ENCODE data around the gene BTRC.

Gene BTRC

GRCh38 chr10:101436302-101436701 is 82.3 kb downstream of the BTRC start:
- no peak overlapping the region for H3K27ac ChIP-seq
- no peak for DNase-seq (ENCODE audit: low read depth, low spot score)

- DNase-seq (ENCODE audit: low read depth, low spot score): peak; percentile 14
- no peak overlapping the region for H3K27ac ChIP-seq
Observed at GRCh38 chr10:101438881-101439391, 85.0 kb downstream of the BTRC start.

- H3K27ac ChIP-seq: no peak overlapping the region
- DNase-seq (ENCODE audit: low read depth, low spot score): peak; percentile 33
Observed at GRCh38 chr10:101441541-101442455, 87.8 kb downstream of the BTRC start.

GRCh38 chr10:101442456-101442800 is 88.5 kb downstream of the BTRC start:
- DNase-seq (ENCODE audit: low read depth, low spot score): no peak
- H3K27ac ChIP-seq: no peak overlapping the region

- no peak for DNase-seq (ENCODE audit: low read depth, low spot score)
- H3K27ac ChIP-seq: no peak overlapping the region
Observed at GRCh38 chr10:101444058-101444898, 90.3 kb downstream of the BTRC start.

- H3K27ac ChIP-seq: no peak overlapping the region
- DNase-seq (ENCODE audit: low read depth, low spot score): no peak
Observed at GRCh38 chr10:101446071-101446470, 92.1 kb downstream of the BTRC start.

- DNase-seq (ENCODE audit: low read depth, low spot score): no peak
- H3K27ac ChIP-seq: no peak overlapping the region
Observed at GRCh38 chr10:101446947-101447346, 93.0 kb downstream of the BTRC start.

GRCh38 chr10:101447477-101447876 is 93.5 kb downstream of the BTRC start:
- no peak overlapping the region for H3K27ac ChIP-seq

GRCh38 chr10:101450277-101451080 is 96.5 kb downstream of the BTRC start:
- no peak for DNase-seq (ENCODE audit: low read depth, low spot score)
- no peak overlapping the region for H3K27ac ChIP-seq

More at GRCh38 chr10:101447477-101447876, 93.5 kb downstream of the BTRC start:
- no peak for DNase-seq (ENCODE audit: low read depth, low spot score)

- no peak overlapping the region for H3K27ac ChIP-seq
- no peak for DNase-seq (ENCODE audit: low read depth, low spot score)
Observed at GRCh38 chr10:101451261-101451660, 97.3 kb downstream of the BTRC start.

- no peak overlapping the region for H3K27ac ChIP-seq
- DNase-seq (ENCODE audit: low read depth, low spot score): no peak
Observed at GRCh38 chr10:101451667-101452069, 97.7 kb downstream of the BTRC start.

- no peak overlapping the region for H3K27ac ChIP-seq
- DNase-seq (ENCODE audit: low read depth, low spot score): no peak
Observed at GRCh38 chr10:101452176-101452575, 98.2 kb downstream of the BTRC start.

- no peak for DNase-seq (ENCODE audit: low read depth, low spot score)
- no peak overlapping the region for H3K27ac ChIP-seq
Observed at GRCh38 chr10:101452593-101452992, 98.6 kb downstream of the BTRC start.

GRCh38 chr10:101453318-101453717 is 99.4 kb downstream of the BTRC start:
- DNase-seq (ENCODE audit: low read depth, low spot score): no peak

GRCh38 chr10:101453791-101454718 is 100.1 kb downstream of the BTRC start:
- no peak overlapping the region for H3K27ac ChIP-seq
- DNase-seq (ENCODE audit: low read depth, low spot score): no peak

More at GRCh38 chr10:101453318-101453717, 99.4 kb downstream of the BTRC start:
- H3K27ac ChIP-seq: no peak overlapping the region

GRCh38 chr10:101458869-101459268 is 104.9 kb downstream of the BTRC start:
- no peak overlapping the region for H3K27ac ChIP-seq
- DNase-seq (ENCODE audit: low read depth, low spot score): no peak

GRCh38 chr10:101464082-101464481 is 110.1 kb downstream of the BTRC start:
- H3K27ac ChIP-seq: no peak overlapping the region
- no peak for DNase-seq (ENCODE audit: low read depth, low spot score)

- no peak for DNase-seq (ENCODE audit: low read depth, low spot score)
Observed at GRCh38 chr10:101464599-101464998, 110.6 kb downstream of the BTRC start.

More at GRCh38 chr10:101464599-101464998, 110.6 kb downstream of the BTRC start:
- H3K27ac ChIP-seq: no peak overlapping the region
